HG03108 (cell line): Measurements from ENCODE around the gene ZP1.

Experiments
- ATAC-seq: cut with Tn5 transposase; IDR thresholded peaks from one replicate; pipeline ENCODE4 v1.9.1; 2021; ENCODE audit warnings: moderate library complexity; ENCODE audit not compliant: unreplicated experiment

ZP1 gene

GRCh38 chr11:60857378-60858232 lies 9.7 kb upstream of the ZP1 start:
- ATAC-seq, result no peak

DNA sequence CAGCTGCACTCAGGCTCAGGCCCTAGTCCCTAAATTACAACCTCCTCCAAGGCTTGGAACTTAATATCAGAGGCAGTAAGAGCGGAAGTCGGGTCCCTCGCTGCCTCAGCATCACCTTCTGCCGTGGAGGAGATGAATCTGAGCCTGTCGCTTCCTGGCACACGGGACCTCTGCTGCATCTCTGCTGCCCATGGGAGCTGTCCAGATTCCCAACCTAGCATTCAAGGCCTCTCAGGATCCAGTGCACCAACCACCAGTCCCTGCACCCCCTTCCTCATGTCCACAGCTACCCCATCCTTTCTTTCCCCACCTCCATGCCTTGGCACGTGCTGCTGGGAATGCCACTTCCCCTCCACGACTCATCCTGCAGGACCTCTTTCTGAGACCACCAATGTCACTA lies 9.1 kb upstream of the ZP1 start:
- no peak for ATAC-seq

- no peak for ATAC-seq
These were observed 8.4 kb upstream of the ZP1 start for GRCh38 chr11:60858731-60859464.

- ATAC-seq, result no peak
These were observed 7.6 kb upstream of the ZP1 start for GRCh38 chr11:60859616-60860250.

GRCh38 chr11:60860943-60861342 lies 6.4 kb upstream of the ZP1 start:
- ATAC-seq, result no peak

DNA sequence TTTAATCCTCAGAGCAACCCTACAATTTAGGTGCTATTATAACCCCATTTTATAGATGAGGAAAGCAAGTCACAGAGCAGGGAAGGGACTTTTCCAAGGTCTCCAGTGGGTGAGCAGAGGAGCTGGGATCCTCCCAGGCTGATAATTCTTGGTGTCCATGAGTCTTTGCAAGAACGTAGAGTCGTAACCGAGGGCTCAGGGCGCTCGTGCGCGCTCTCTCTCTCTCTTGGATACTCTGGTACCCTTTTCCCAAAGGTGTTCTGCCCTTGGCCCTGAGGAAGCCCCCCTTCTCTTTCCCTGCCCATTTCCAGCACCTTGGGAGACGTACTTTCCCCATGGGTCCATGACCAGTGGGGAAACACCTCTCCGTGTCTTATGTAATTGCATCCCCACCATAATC lies 5.2 kb upstream of the ZP1 start:
- ATAC-seq, result no peak

- no peak for ATAC-seq
These were observed 3.5 kb upstream of the ZP1 start for GRCh38 chr11:60863550-60864521.

- ATAC-seq, result no peak
These were observed 2.4 kb upstream of the ZP1 start for GRCh38 chr11:60864856-60865513.

DNA sequence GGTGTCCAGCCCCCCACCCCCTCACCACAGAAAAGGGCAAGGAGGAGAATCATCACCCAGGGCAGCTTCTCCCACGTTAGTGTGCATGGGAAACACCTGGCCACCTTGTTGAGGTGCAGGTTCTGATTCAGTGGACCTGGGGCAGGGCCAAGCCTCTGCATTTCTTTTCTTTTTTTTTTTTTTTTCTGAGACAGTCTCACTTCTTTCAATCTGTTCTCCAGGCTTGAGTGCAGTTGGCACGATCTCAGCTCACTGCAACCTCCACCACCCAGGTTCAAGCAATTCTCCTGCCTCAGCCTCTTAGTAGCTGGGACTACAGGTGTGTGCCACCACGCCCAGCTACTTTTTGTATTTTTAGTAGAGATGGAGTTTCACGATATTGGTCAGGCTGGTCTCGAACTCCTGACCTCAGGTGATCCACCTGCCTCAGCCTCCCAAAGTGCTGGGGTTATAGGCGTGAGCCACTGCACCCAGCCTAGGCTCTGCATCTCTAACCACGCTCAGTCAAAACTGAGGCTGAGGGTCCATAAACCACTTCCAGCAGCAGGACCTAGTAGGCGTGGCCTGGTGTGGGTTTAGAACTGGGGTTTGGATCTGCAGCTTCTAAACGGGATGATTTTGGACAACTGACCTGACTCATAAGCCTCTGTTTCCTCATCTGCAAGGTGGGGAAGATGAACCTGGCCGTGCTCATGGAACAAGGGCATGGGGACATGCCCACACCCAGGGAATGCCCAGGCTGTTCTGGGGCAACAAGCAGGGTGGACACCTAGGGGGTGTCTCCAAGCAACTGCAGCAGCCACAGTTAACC lies 734 bp downstream of the ZP1 start:
- ATAC-seq, result no peak

- no peak for ATAC-seq
These were observed 1.5 kb downstream of the ZP1 start for GRCh38 chr11:60868682-60869450.

DNA sequence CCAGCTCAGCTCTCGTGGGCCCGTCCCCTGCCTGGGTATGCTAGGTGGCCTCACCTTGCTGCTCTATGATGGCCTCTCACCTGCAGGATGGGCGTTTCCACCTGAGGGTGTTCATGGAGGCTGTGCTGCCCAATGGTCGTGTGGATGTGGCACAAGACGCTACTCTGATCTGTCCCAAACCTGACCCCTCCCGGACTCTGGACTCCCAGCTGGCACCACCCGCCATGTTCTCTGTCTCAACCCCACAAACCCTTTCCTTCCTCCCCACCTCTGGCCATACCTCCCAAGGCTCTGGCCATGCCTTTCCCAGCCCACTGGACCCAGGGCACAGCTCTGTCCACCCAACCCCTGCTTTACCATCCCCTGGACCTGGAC lies 2.1 kb downstream of the ZP1 start:
- no peak for ATAC-seq

- ATAC-seq, result no peak
These were observed 2.9 kb downstream of the ZP1 start for GRCh38 chr11:60870276-60870675.

GRCh38 chr11:60870733-60871377 lies 3.5 kb downstream of the ZP1 start:
- no peak for ATAC-seq

- no peak for ATAC-seq
These were observed 4.2 kb downstream of the ZP1 start for GRCh38 chr11:60871378-60872061.

GRCh38 chr11:60872124-60872960 lies 5.0 kb downstream of the ZP1 start:
- no peak for ATAC-seq

DNA sequence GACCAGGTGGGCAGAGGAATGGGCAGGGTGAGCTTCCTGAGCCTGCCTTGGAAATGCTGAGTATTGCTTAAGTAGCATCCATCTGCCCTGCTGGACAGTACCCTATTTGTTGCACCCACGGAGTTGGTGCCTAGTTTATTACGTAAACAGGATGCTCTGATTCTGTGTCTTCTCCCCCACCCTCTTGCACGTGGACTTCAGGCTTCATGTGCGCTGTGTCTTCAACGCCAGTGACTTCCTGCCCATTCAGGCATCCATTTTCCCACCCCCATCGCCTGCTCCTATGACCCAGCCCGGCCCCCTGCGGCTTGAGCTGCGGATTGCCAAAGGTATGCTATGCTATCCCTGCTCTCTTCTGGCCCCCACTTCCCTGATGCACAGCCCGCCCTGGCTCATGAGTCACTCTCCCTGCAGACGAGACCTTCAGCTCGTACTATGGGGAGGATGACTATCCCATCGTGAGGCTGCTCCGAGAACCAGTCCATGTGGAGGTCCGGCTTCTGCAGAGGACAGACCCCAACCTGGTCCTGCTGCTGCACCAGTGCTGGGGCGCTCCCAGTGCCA lies 5.7 kb downstream of the ZP1 start:
- ATAC-seq, result no peak
